GM19395 (cell line): ENCODE results near the gene PPP4R1.

Source experiments
- ATAC-seq: cut with Tn5 transposase; IDR thresholded peaks from one replicate; pipeline ENCODE4 v1.9.1; 2021; ENCODE audit warnings: mild to moderate bottlenecking, moderate library complexity; ENCODE audit not compliant: unreplicated experiment

Gene PPP4R1

DNA sequence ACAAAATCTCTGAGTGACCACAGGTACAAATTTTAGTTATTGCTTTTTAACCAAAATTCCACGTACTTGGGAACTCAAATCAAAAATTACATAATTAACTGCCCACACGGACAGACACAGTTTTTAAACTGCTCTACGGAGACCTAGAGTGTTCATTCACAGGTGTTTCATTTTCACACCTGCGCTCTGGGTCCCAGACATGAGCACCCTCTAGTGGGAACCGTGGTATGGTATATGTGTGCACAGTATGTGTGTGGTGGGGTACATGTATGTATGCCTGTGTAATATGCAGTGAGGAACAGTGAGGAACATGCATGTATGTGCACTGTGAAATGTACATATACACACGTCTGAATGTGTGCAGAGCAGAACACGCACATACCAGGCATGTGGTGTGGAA lies 65.0 kb downstream of the PPP4R1 start:
- no peak for ATAC-seq

- ATAC-seq = no peak
Measured at GRCh38 chr18:9547782-9548181, 66.6 kb downstream of the PPP4R1 start.

GRCh38 chr18:9546468-9546867 lies 67.9 kb downstream of the PPP4R1 start:
- ATAC-seq = no peak

DNA sequence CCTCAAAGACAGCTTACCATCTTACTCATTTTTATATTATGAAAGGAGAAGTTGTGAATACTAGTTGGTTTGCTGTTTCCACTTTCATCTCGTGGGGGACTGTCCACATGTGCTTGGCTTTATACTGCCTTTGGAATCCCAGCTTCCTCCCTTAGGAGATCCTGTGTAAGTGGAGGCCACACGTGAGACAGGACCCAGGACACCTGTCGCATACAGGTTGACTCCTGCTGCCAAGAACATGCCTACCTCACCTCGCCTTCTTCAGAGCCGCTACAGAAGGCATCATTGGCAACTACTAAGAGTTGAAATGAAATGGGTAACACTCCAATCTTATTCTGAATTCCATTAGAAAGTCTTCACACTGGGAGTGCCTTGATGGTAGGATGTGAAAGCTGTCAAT lies 69.3 kb downstream of the PPP4R1 start:
- no peak for ATAC-seq

- ATAC-seq = no peak
Measured at GRCh38 chr18:9542924-9543323, 71.4 kb downstream of the PPP4R1 start.

DNA sequence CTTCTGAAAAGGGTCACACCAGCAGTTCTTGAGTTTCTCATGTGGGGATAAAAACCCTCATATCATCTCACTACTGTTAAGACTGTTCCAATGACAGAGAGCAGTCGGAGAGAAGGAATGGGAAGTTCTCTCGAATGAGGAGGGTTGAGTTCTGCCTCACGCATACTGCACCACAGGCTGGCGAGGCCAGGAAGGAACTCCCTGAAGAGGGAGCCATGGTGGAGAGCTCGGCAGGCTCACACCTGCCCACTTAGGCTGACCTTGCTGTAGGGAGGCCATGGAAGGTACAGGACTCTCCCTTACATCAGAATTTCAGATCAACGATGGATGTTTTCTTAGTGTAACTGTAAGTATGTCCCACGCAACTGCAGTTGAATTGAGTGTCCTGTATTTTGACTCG lies 74.4 kb downstream of the PPP4R1 start:
- ATAC-seq = no peak

DNA sequence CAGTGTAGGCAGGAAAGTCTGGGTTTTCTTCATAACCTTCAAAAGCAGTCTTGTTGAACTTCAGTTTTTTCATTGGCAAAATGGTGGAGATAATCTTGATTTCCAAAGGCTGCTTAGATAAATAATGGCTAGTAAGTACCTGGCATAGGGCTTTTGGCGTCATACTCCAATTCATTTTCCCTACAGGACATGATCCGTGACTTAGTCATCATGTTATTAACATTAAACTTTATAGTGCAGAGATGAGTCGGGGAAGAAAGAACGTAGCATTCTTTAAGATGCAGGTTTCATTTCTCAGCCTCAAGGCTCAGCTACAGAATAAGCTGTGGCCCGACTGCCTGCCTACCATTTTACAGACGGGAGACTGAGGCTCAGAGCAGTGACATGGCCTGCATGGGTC lies 75.1 kb downstream of the PPP4R1 start:
- no peak for ATAC-seq

- ATAC-seq = no peak
Measured at GRCh38 chr18:9537677-9538076, 76.7 kb downstream of the PPP4R1 start.

- ATAC-seq = no peak
Measured at GRCh38 chr18:9536354-9537152, 77.8 kb downstream of the PPP4R1 start.

- no peak for ATAC-seq
Measured at GRCh38 chr18:9535430-9535991, 78.8 kb downstream of the PPP4R1 start.

DNA sequence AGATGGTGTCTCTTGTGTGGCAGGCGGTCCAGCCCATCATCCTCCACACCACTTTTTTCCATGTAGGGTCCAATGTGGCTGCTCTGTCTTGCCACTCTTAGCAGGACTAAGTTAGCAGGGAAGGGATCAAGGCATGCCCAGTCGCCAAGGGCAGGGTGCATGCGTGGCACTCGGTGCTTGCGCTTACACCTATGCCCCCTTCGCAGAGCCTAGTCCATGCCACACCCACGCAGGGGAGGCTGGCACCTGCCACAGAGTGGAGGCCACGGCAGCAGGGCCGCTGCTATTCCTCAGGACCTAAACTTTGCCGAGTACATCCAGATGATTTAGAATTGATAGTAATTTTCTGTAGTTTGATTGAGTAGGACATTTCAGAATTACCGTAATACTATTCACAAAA lies 79.5 kb downstream of the PPP4R1 start:
- no peak for ATAC-seq

DNA sequence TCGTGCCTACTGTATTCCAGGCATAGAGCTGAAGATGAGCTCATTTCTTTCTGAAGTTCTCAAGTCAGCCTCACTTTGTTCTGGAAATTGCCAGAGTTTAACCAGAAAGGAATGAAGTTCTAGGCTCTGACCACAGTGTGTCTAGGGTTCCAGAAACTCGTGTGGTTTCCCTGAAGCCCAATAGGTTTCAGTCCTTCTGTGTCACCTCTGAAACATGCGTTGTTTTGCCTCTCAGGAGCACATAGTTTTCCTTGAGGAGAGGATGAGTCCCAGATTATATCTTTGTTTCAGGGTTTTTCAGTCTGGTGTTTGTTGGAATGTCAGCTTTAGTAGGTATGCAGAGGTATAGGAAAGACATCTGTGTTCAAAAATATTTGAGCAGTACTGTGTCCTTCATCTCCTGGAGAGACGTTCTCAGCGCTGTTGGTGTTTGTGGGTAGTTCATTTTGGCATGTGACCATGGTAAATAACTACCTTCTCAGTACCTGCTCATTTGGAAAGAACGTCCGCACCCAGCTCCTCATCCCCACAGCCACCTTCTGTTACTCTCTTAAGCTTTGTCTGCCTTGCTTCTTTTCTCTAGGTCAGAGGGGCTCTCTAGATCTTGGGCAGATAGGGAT lies 82.5 kb downstream of the PPP4R1 start:
- no peak for ATAC-seq

DNA sequence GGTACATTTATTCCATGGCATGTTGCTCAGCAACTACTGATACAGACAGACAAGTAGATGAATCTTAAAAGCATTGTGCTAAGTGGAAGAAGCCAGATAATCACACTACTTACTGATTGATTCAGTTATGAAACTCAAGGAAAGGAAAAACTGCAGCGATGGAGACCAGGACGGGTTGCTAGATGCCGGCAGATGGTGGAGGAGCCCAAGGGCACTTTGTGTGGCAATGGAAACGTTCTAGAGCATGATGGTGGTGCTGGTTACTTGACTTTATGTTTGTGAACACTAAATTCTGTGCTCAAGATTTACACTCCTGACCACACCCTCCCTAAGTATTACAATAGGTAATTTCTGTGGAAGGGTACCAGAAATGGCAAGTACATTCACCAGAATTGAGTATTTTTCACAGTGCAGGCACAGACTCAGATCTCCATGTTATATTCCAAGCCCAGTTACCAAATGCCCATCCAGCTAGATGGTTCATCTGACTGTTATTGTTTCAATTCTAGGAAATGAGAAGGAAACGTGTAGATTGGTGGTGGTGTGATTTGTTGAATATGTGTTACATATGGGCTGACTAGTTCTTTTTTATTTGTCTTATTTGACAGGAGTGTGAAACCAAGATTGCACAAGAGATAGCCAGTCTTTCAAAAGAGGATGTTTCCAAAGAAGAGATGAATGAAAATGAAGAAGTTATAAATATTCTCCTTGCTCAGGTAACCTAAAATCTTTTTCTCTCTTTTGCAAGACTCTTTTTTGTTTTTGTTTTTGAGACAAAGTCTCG lies 83.9 kb downstream of the PPP4R1 start:
- no peak for ATAC-seq

DNA sequence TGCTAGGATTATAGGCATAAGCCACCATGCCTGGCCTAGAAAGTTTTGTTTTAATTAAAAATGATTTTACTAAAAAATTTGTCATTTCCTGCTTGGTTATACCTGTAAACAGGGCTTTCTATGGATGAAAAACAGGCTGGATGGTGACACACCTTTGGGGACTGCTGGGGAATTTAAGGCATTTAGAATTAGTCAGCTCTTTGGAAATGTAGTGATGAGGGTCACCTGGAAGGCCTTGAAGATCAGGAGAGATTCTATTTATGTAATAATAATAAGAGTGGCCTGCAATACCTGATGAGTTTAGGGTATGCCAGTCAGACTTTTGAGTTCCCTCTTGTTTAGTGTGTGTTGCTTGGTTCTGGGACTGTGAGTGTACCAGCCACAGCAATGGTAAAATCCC lies 87.9 kb downstream of the PPP4R1 start:
- no peak for ATAC-seq

DNA sequence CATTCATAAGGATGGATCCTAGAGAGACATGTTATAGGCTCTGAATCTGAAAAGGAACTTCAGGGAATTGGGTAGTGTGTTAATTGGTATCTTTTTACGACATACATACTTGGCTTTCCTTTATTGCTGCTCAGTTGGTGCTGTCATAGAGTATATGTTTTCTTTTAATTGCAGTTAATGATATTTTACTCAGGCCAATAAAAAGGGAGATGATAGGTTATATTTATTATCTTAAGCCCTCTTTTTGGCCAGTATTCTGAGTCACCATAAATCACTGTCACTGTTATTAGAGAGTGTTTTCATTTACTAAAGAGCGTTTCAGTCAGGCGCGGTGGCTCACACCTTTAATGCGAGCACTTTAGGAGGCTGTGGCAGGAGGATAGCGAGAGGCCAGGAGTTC lies 91.4 kb downstream of the PPP4R1 start:
- no peak for ATAC-seq

- ATAC-seq = no peak
Measured at GRCh38 chr18:9521770-9522169, 92.6 kb downstream of the PPP4R1 start.

DNA sequence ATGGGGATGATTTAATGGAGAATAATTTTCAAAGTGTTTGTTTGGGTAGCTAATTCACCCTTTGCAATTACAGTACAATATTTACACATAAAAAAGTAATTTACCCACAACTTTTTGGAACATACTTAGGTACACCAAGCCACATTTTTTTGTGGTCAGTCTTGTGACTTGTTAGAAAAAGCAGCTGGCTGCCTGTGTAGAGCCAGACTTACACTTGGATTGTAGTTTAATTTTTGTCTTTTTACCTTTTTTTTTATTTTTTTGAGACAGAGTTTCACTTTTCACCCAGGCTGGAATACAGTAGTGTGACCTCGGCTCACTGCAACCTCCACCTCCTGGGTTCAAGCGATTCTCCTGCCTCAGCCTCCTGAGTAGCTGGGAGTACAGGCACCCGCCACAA lies 93.7 kb downstream of the PPP4R1 start:
- ATAC-seq = no peak

DNA sequence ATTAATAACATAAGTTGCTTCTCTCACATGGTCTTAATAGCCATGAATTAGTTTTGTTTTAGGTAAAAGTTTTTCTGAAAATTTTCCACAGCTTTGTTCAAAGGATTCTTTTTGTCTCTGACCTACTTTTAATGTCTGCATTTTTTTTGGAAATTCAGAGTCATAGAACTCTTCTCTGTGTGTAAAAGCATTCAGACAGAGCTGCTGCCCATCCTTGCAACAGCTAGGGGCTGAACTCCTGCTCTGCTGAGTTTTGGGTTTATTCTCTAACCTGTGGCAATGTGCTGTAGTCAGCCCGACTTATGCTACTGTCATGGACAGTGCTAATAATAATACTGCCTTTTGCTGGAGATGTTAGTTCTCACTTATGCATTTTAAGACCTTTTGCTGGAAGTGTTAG lies 95.0 kb downstream of the PPP4R1 start:
- no peak for ATAC-seq

DNA sequence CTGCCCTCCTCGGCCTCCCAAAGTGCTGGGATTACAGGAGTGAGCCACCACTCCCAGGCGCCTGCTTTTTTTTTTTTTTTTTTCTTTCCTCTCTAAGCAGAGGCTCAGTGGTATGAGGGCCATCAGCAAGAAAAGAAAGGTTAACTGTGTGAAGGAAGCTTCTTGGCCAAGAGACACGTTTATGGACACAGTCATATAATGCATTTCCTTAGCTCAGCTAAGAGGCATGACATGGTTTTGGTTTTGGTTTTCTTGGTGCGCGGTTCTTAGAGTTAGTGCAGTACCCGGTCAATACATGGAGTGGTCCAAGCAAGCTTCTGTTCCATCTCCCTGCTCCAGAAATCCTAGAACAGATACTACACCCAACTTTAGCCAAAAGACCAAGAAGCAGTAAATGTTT lies 96.5 kb downstream of the PPP4R1 start:
- no peak for ATAC-seq

GRCh38 chr18:9516437-9517064 lies 97.8 kb downstream of the PPP4R1 start:
- ATAC-seq = no peak

- no peak for ATAC-seq
Measured at GRCh38 chr18:9513971-9514512, 100.3 kb downstream of the PPP4R1 start.
